Measurements from ENCODE around the gene CTSD. TPM values are rescaled to one million over a fixed set of nuclear protein-coding genes. Genes with fewer than 3 reads are reported as not detected.

Gene CTSD
- total RNA-seq, 2 experiments from 2014 or later = 52.0 to 58.7 TPM

- DNase-seq = no peak
- Mint-ChIP-seq H3K27ac (no peak overlapping the region), H3K9me3 (peaks cover 4% of the 10 kb centered on the region), H3K4me3 (no peak overlapping the region), H3K36me3 (peaks cover 3% of the 10 kb centered on the region), H3K27me3 (peaks cover 13% of the 10 kb centered on the region), H3K4me1 (ENCODE audit: low read depth) (peaks cover 2% of the 10 kb centered on the region)
- ChIA-PET CTCF (interaction anchor here (0.6 to 3.2 kb wide), 3 partner anchors 40 to 175 kb away, joined by 3 to 11 read pairs (median 4); no protein-coding TSS in a partner anchor), POLR2A (no interaction called here)
- intact Hi-C loops (cut with micrococcal nuclease) = loop anchor here (10.0 kb wide), 1 partner anchor 88 kb away; no protein-coding TSS in a partner anchor
Measured at GRCh38 chr11:1793081-1793480, 29.4 kb upstream of the CTSD start.

- Mint-ChIP-seq H3K27me3 (peaks cover 13% of the 10 kb centered on the region), H3K9me3 (peaks cover 4% of the 10 kb centered on the region), H3K36me3 (peaks cover 3% of the 10 kb centered on the region), H3K27ac (no peak overlapping the region), H3K4me1 (ENCODE audit: low read depth) (peaks cover 2% of the 10 kb centered on the region), H3K4me3 (no peak overlapping the region)
- ChIA-PET POLR2A (no interaction called here), CTCF (interaction anchor here (0.6 to 3.2 kb wide), 2 partner anchors 40 to 175 kb away, joined by 3 to 11 read pairs; no protein-coding TSS in a partner anchor)
- intact Hi-C loops (cut with micrococcal nuclease) = loop anchor here (10.0 kb wide), 1 partner anchor 88 kb away; no protein-coding TSS in a partner anchor
- no peak for DNase-seq
Measured at GRCh38 chr11:1792461-1792860, 28.7 kb upstream of the CTSD start.

- H3K36me3 Mint-ChIP-seq = peaks cover 3% of the 10 kb centered on the region
- peaks cover 13% of the 10 kb centered on the region for H3K27me3 Mint-ChIP-seq
- no peak overlapping the region for H3K27ac Mint-ChIP-seq
- H3K4me3 Mint-ChIP-seq = no peak overlapping the region
- intact Hi-C loops (cut with micrococcal nuclease) = loop anchor here (10.0 kb wide), 1 partner anchor 87 kb away; no protein-coding TSS in a partner anchor
- DNase-seq = no peak
- POLR2A ChIA-PET = no interaction called here
- CTCF ChIA-PET = interaction anchor here (3.2 kb wide), 1 partner anchor 41 kb away, joined by 11 read pairs; no protein-coding TSS in a partner anchor
- H3K9me3 Mint-ChIP-seq = peaks cover 4% of the 10 kb centered on the region
- H3K4me1 Mint-ChIP-seq (ENCODE audit: low read depth) = peaks cover 2% of the 10 kb centered on the region
Measured at GRCh38 chr11:1791912-1792311, 28.2 kb upstream of the CTSD start.

GRCh38 chr11:1786466-1786865 lies 22.7 kb upstream of the CTSD start:
- no peaks in the 10 kb centered on the region for H3K9me3 Mint-ChIP-seq
- POLR2A ChIA-PET = interaction anchor here (0.6 kb wide), 1 partner anchor 291 kb away, joined by 3 read pairs; no protein-coding TSS in a partner anchor
- no peaks in the 10 kb centered on the region for H3K27me3 Mint-ChIP-seq
- intact Hi-C loops (cut with micrococcal nuclease) = no loop called here
- H3K36me3 Mint-ChIP-seq = no peaks in the 10 kb centered on the region
- DNase-seq = no peak
- CTCF ChIA-PET = interaction anchor here (1.0 kb wide), 1 partner anchor 47 kb away, joined by 3 read pairs; no protein-coding TSS in a partner anchor
- H3K27ac Mint-ChIP-seq = no peak overlapping the region
- H3K4me3 Mint-ChIP-seq = no peak overlapping the region
- no peaks in the 10 kb centered on the region for H3K4me1 Mint-ChIP-seq (ENCODE audit: low read depth)

- Mint-ChIP-seq H3K27me3 (no peaks in the 10 kb centered on the region), H3K4me1 (ENCODE audit: low read depth) (no peaks in the 10 kb centered on the region), H3K4me3 (no peak overlapping the region), H3K27ac (no peak overlapping the region), H3K36me3 (no peaks in the 10 kb centered on the region), H3K9me3 (no peaks in the 10 kb centered on the region)
- ChIA-PET POLR2A (interaction anchor here (0.6 kb wide), 1 partner anchor 291 kb away, joined by 3 read pairs; no protein-coding TSS in a partner anchor), CTCF (interaction anchor here (1.2 kb wide), 1 partner anchor 92 kb away, joined by 5 read pairs; no protein-coding TSS in a partner anchor)
- no peak for DNase-seq
- intact Hi-C loops (cut with micrococcal nuclease) = no loop called here
Measured at GRCh38 chr11:1785749-1786413, 22.2 kb upstream of the CTSD start.

GRCh38 chr11:1784761-1785650 lies 21.3 kb upstream of the CTSD start:
- CTCF ChIA-PET = interaction anchor here (0.9 to 1.2 kb wide), 2 partner anchors 49 to 91 kb away, joined by 3 to 5 read pairs; no protein-coding TSS in a partner anchor

GRCh38 chr11:1783725-1784529 lies 20.2 kb upstream of the CTSD start:
- no peak for DNase-seq
- Mint-ChIP-seq H3K27me3 (peaks cover 2% of the 10 kb centered on the region), H3K36me3 (no peaks in the 10 kb centered on the region), H3K27ac (no peak overlapping the region), H3K9me3 (no peaks in the 10 kb centered on the region), H3K4me1 (ENCODE audit: low read depth) (no peaks in the 10 kb centered on the region), H3K4me3 (no peak overlapping the region)
- intact Hi-C loops (cut with micrococcal nuclease) = no loop called here
- ChIA-PET CTCF (interaction anchor here (0.9 kb wide), 1 partner anchor 50 kb away, joined by 3 read pairs; no protein-coding TSS in a partner anchor), POLR2A (no interaction called here)

More at GRCh38 chr11:1784761-1785650, 21.3 kb upstream of the CTSD start:
- Mint-ChIP-seq H3K36me3 (no peaks in the 10 kb centered on the region), H3K27me3 (no peaks in the 10 kb centered on the region), H3K27ac (no peak overlapping the region), H3K9me3 (no peaks in the 10 kb centered on the region), H3K4me1 (ENCODE audit: low read depth) (no peaks in the 10 kb centered on the region), H3K4me3 (no peak overlapping the region)
- POLR2A ChIA-PET = interaction anchor here (0.6 kb wide), 2 partner anchors 12 to 28 kb away, joined by 3 to 4 read pairs; no protein-coding TSS in a partner anchor
- no peak for DNase-seq
- intact Hi-C loops (cut with micrococcal nuclease) = no loop called here

- Mint-ChIP-seq H3K9me3 (no peaks in the 10 kb centered on the region), H3K4me3 (no peak overlapping the region), H3K4me1 (ENCODE audit: low read depth) (no peaks in the 10 kb centered on the region), H3K27ac (no peak overlapping the region), H3K36me3 (no peaks in the 10 kb centered on the region), H3K27me3 (peaks cover 2% of the 10 kb centered on the region)
- DNase-seq = no peak
- intact Hi-C loops (cut with micrococcal nuclease) = no loop called here
- ChIA-PET CTCF (no interaction called here), POLR2A (no interaction called here)
Measured at GRCh38 chr11:1782831-1783724, 19.4 kb upstream of the CTSD start.

GRCh38 chr11:1782031-1782590 lies 18.4 kb upstream of the CTSD start:
- Mint-ChIP-seq H3K4me3 (no peak overlapping the region), H3K9me3 (no peaks in the 10 kb centered on the region), H3K4me1 (ENCODE audit: low read depth) (no peaks in the 10 kb centered on the region), H3K27ac (no peak overlapping the region), H3K36me3 (no peaks in the 10 kb centered on the region), H3K27me3 (peaks cover 2% of the 10 kb centered on the region)
- ChIA-PET POLR2A (no interaction called here), CTCF (no interaction called here)
- no peak for DNase-seq
- intact Hi-C loops (cut with micrococcal nuclease) = no loop called here

- Mint-ChIP-seq H3K4me3 (no peak overlapping the region), H3K27me3 (peaks cover 2% of the 10 kb centered on the region), H3K36me3 (no peaks in the 10 kb centered on the region), H3K27ac (no peak overlapping the region), H3K9me3 (no peaks in the 10 kb centered on the region), H3K4me1 (ENCODE audit: low read depth) (no peaks in the 10 kb centered on the region)
- POLR2A ChIA-PET = no interaction called here
- intact Hi-C loops (cut with micrococcal nuclease) = no loop called here
- CTCF ChIA-PET = interaction anchor here (1.3 kb wide), 1 partner anchor 18 kb away, joined by 3 read pairs; the partner anchor contains the start of gene CTSD
- DNase-seq = no peak
Measured at GRCh38 chr11:1781593-1781975, 17.9 kb upstream of the CTSD start.

All from activated CD4-positive, alpha-beta memory T cell treated with anti-CD3 and anti-CD28 coated beads for 36 hours (primary cell).